Central memory CD8-positive, alpha-beta T cell (primary cell): ENCODE data around the gene MAPK1IP1L.
"Not testable (repeated sequence)": the region's sequence is repeated elsewhere in the genome, so short reads cannot be mapped to it uniquely, and the experiment has no call there.

Experiments
- ATAC-seq: fragments of 150-1000 bp; cut with Tn5 transposase; replicated peaks from 2 replicates; pipeline ENCODE4 v1.10.0; 2022; ENCODE audit warnings: mild to moderate bottlenecking, moderate FRiP score, moderate number of reproducible peaks; ENCODE audit not compliant: poor library complexity, severe bottlenecking; ENCODE audit errors: extremely low read depth
- DNase-seq, 2 donors: peaks; one replicate each; pipeline ENCODE4 v3.0.0; 2021; ENCODE audit warnings: low spot score in 2 of 2
- H3K27ac Mint-ChIP-seq: one replicate; pipeline ENCODE4 v1.8.0; 2022; ENCODE audit warnings: low read depth, mild to moderate bottlenecking, moderate library complexity, mixed read lengths
- H3K27me3 Mint-ChIP-seq: one replicate; pipeline ENCODE4 v1.8.0; 2022; ENCODE audit warnings: mixed read lengths
- H3K36me3 Mint-ChIP-seq: one replicate; pipeline ENCODE4 v1.8.0; 2022; ENCODE audit warnings: mild to moderate bottlenecking, moderate library complexity, mixed read lengths; ENCODE audit not compliant: insufficient read depth
- H3K4me1 Mint-ChIP-seq: one replicate; pipeline ENCODE4 v1.8.0; 2022; ENCODE audit warnings: mixed read lengths
- H3K4me3 Mint-ChIP-seq: one replicate; pipeline ENCODE4 v1.8.0; 2022; ENCODE audit warnings: mild to moderate bottlenecking, moderate library complexity, mixed read lengths
- H3K9me3 Mint-ChIP-seq: one replicate; pipeline ENCODE4 v1.8.0; 2022; ENCODE audit warnings: mixed read lengths

MAPK1IP1L gene

GRCh38 chr14:55051423-55052268 lies at the start of gene MAPK1IP1L:
MAPK1IP1L (plus strand) TSS chr14:55051647; CDS start chr14:55061684, 10,037 bp downstream.
- H3K4me1 Mint-ChIP-seq = peaks cover 35% of the 10 kb centered on the region
- H3K27ac Mint-ChIP-seq = peak within 1 kb of the TSS; percentile 94
- H3K9me3 Mint-ChIP-seq = no peaks in the 10 kb centered on the region
- peak within 1 kb of the TSS; percentile 86 for H3K4me3 Mint-ChIP-seq
- ATAC-seq (peak; percentile 87), DNase-seq (peak; percentile 87 to 92)
- H3K27me3 Mint-ChIP-seq = no peaks in the 10 kb centered on the region
- H3K36me3 Mint-ChIP-seq = peaks cover 31% of the 10 kb centered on the region

- no peak for DNase-seq
- no peaks in the 10 kb centered on the region for H3K4me1 Mint-ChIP-seq
- no peak overlapping the region for H3K27ac Mint-ChIP-seq
- no peaks in the 10 kb centered on the region for H3K9me3 Mint-ChIP-seq
- no peak overlapping the region for H3K4me3 Mint-ChIP-seq
- ATAC-seq = no peak
- peaks cover 7% of the 10 kb centered on the region for H3K36me3 Mint-ChIP-seq
- H3K27me3 Mint-ChIP-seq = no peaks in the 10 kb centered on the region
Observed at GRCh38 chr14:55005071-55005470, 46.4 kb upstream of the MAPK1IP1L start.

- no peak overlapping the region for H3K27ac Mint-ChIP-seq
- DNase-seq (no peak), ATAC-seq (no peak)
- H3K4me1 Mint-ChIP-seq = no peaks in the 10 kb centered on the region
- H3K36me3 Mint-ChIP-seq = peaks cover 4% of the 10 kb centered on the region
- no peak overlapping the region for H3K4me3 Mint-ChIP-seq
- no peaks in the 10 kb centered on the region for H3K27me3 Mint-ChIP-seq
- no peaks in the 10 kb centered on the region for H3K9me3 Mint-ChIP-seq
Observed at GRCh38 chr14:55015006-55015405, 36.4 kb upstream of the MAPK1IP1L start.

- Mint-ChIP-seq H3K4me1 (no peaks in the 10 kb centered on the region), H3K27ac (no peak overlapping the region), H3K9me3 (no peaks in the 10 kb centered on the region), H3K36me3 (no peaks in the 10 kb centered on the region), H3K4me3 (no peak overlapping the region), H3K27me3 (no peaks in the 10 kb centered on the region)
- DNase-seq (no peak), ATAC-seq (no peak)
Observed at GRCh38 chr14:55019968-55020554, 31.4 kb upstream of the MAPK1IP1L start.

GRCh38 chr14:55024365-55024764 lies 27.1 kb upstream of the MAPK1IP1L start:
- not testable (repeated sequence) for H3K9me3 Mint-ChIP-seq, ATAC-seq, H3K4me3 Mint-ChIP-seq, H3K27me3 Mint-ChIP-seq, DNase-seq, H3K27ac Mint-ChIP-seq
- Mint-ChIP-seq H3K36me3 (peaks cover 10% of the 10 kb centered on the region), H3K4me1 (peaks cover 30% of the 10 kb centered on the region)

GRCh38 chr14:55025948-55026347 lies 25.5 kb upstream of the MAPK1IP1L start:
- H3K4me1 Mint-ChIP-seq = peaks cover 34% of the 10 kb centered on the region

GRCh38 chr14:55026441-55026792 lies 25.0 kb upstream of the MAPK1IP1L start:
- ATAC-seq = no peak
- peak overlapping the region; percentile 89 for H3K27ac Mint-ChIP-seq
- no peak for DNase-seq
- H3K4me1 Mint-ChIP-seq = peaks cover 38% of the 10 kb centered on the region
- H3K27me3 Mint-ChIP-seq = no peaks in the 10 kb centered on the region
- H3K36me3 Mint-ChIP-seq = peaks cover 15% of the 10 kb centered on the region
- H3K4me3 Mint-ChIP-seq = peak overlapping the region; percentile 88
- no peaks in the 10 kb centered on the region for H3K9me3 Mint-ChIP-seq

More at GRCh38 chr14:55025948-55026347, 25.5 kb upstream of the MAPK1IP1L start:
- Mint-ChIP-seq H3K27me3 (no peaks in the 10 kb centered on the region), H3K27ac (peak overlapping the region; percentile 89), H3K9me3 (no peaks in the 10 kb centered on the region), H3K36me3 (peaks cover 12% of the 10 kb centered on the region), H3K4me3 (peak overlapping the region; percentile 88)
- DNase-seq (no peak), ATAC-seq (no peak)

GRCh38 chr14:55026793-55027561 lies 24.5 kb upstream of the MAPK1IP1L start, which contains the start of the genes SOCS4 and WDHD1:
SOCS4 (plus strand) TSS chr14:55027236; CDS start chr14:55043042, 15,806 bp downstream.
WDHD1 (minus strand) TSS chr14:55027099; CDS start chr14:55026787, 312 bp downstream.
- H3K27ac Mint-ChIP-seq = peak within 1 kb of the TSS; percentile 89
- peak within 1 kb of the TSS; percentile 88 for H3K4me3 Mint-ChIP-seq
- peaks cover 40% of the 10 kb centered on the region for H3K4me1 Mint-ChIP-seq
- H3K36me3 Mint-ChIP-seq = peaks cover 15% of the 10 kb centered on the region
- ATAC-seq = peak; percentile 89
- H3K27me3 Mint-ChIP-seq = no peaks in the 10 kb centered on the region
- H3K9me3 Mint-ChIP-seq = no peaks in the 10 kb centered on the region
- peak; percentile 92 to 93 for DNase-seq

GRCh38 chr14:55028066-55028465 lies 23.4 kb upstream of the MAPK1IP1L start:
- Mint-ChIP-seq H3K9me3 (no peaks in the 10 kb centered on the region), H3K36me3 (peaks cover 18% of the 10 kb centered on the region), H3K27me3 (no peaks in the 10 kb centered on the region), H3K4me3 (peak overlapping the region; percentile 88), H3K4me1 (peaks cover 40% of the 10 kb centered on the region), H3K27ac (peak overlapping the region; percentile 89)
- ATAC-seq = no peak
- DNase-seq = no peak

GRCh38 chr14:55028476-55028875 lies 23.0 kb upstream of the MAPK1IP1L start:
- Mint-ChIP-seq H3K27me3 (no peaks in the 10 kb centered on the region), H3K9me3 (no peaks in the 10 kb centered on the region), H3K36me3 (peaks cover 19% of the 10 kb centered on the region), H3K4me3 (peak overlapping the region; percentile 88), H3K4me1 (peaks cover 40% of the 10 kb centered on the region), H3K27ac (peak overlapping the region; percentile 89)
- no peak for ATAC-seq
- no peak for DNase-seq

- no peak for ATAC-seq
- H3K27ac Mint-ChIP-seq = no peak overlapping the region
- H3K27me3 Mint-ChIP-seq = no peaks in the 10 kb centered on the region
- DNase-seq = no peak
- H3K9me3 Mint-ChIP-seq = no peaks in the 10 kb centered on the region
- H3K4me1 Mint-ChIP-seq = peaks cover 31% of the 10 kb centered on the region
- no peak overlapping the region for H3K4me3 Mint-ChIP-seq
- peaks cover 30% of the 10 kb centered on the region for H3K36me3 Mint-ChIP-seq
Observed at GRCh38 chr14:55031190-55031589, 20.3 kb upstream of the MAPK1IP1L start.

GRCh38 chr14:55037995-55038394 lies 13.5 kb upstream of the MAPK1IP1L start:
- not testable (repeated sequence) for H3K27ac Mint-ChIP-seq, ATAC-seq

More at GRCh38 chr14:55037995-55038394, 13.5 kb upstream of the MAPK1IP1L start:
- not testable (repeated sequence) for H3K4me3 Mint-ChIP-seq, H3K27me3 Mint-ChIP-seq, H3K9me3 Mint-ChIP-seq, H3K4me1 Mint-ChIP-seq, DNase-seq
- H3K36me3 Mint-ChIP-seq = peaks cover 23% of the 10 kb centered on the region
